ENCODE data around the gene PRR7. TPM values are rescaled to one million over a fixed set of nuclear protein-coding genes. Genes with fewer than 3 reads are reported as not detected.
A peak's percentile ranks its signal among the peaks of the same experiment; 100 is the strongest.
"Not testable (repeated sequence)": the region's sequence is repeated elsewhere in the genome, so short reads cannot be mapped to it uniquely, and the experiment has no call there.

Gene PRR7
- total RNA-seq, 1 donor from 2014 or later: 0.72 TPM

DNA sequence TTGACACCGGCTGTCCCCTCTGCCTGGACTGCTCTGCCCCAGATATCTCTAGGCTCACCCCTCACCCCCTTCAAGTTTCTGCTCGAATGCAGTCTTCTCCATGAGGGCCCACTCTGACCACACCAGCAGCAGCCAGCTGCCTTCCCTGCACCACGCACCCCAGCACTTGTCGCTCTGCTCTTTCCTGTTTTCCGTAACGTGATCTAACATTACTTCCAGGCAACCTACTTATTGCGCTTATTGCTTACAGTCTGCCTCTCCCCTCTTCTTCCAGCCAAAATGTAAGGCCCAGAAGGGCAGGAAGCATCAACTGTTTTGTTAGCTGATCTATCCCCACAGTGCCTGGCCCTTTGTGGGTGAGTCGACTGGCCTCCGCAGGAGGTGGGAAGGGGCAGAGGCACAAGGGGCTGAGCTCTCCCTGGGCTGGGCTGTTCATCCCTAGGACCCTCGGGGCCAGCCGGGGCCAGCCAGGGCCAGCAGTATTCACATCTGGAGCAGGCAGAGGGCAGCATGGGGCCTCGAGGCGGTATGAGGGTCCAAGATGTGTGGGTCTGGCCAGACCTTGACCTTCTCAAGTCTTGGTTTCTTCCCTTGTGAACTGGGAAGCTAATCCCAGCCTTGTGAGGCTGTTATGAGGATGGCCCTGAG lies 38.4 kb downstream of the PRR7 start:
- no peak for DNase-seq

DNA sequence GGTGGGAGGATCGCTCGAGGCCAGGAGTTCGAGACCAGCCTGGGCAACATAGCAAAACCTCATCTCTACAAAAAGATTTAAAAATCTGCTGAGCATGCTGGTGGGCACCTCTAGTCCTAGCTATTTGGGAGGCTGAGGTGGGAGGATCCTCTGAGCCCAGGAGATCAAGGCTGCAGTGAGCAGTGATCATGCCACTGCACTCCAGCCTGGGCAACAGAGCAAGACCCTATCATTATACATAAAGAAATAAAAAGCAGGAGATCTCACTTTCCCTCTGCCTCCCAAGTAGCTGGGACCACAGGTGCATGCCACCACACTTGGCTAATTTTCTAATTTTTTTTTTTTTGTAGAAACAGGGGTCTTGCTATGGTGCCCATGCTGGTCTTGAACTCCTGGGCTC lies 39.1 kb downstream of the PRR7 start:
- not testable (repeated sequence) for DNase-seq

DNA sequence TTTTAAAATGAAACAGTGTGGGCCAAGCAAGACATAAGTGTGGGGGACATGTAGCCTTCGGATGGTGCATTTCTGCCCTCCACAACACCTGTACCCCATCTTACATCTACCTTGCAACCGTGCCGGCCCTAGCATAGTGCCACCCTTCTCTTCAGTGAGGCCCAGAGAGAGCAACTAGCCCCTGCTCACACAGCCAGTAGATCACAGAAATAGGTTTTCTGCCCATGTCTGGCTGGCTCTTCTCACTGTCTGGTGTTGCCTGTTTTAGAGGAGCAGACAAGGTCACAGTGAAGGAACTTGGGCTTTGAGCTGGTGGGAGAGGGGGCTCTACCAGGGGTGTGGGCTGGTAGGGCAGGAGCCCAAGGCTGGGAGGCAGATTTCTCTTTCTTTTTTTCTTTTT lies 39.6 kb downstream of the PRR7 start:
- no peak for DNase-seq

DNA sequence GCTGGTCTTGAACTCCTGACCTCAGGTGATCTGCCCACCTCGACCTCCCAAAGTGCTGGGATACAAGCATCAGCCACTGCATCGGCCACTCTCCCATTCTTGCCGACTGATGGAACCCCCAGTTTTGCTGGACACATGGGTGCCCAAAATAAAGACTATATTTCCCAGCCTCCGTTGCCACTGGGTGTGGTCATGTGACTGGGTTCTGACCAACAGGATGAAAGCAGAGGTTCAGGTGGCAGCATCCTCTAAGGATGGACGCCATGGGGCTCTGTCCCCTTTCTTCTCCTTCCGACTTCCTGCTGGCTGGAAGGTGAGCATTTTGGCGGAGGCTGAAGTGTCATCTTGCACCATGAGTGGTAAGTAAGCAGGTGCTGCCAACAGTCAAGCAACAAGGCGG lies 40.5 kb downstream of the PRR7 start:
- no peak for DNase-seq

DNA sequence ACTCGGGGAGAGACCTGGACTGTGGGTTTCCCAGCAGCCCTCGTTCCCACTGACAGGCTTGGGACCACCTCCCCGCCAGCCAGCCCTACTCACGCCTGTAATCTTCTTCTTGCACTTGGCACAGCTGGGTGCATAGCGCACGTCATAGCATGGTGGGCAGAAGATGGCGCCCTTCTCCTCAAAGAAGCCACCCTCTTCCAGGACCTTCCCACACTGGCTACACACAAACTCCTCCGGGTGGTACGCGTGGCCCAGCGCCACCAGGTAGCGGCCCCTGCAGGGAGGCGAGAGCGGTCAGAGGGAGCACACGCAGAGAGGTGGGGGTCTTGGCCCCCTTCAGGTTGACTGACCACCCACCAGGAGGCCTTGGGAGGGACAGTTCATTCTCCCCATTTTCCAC lies 41.4 kb downstream of the PRR7 start:
- DNase-seq: no peak

DNA sequence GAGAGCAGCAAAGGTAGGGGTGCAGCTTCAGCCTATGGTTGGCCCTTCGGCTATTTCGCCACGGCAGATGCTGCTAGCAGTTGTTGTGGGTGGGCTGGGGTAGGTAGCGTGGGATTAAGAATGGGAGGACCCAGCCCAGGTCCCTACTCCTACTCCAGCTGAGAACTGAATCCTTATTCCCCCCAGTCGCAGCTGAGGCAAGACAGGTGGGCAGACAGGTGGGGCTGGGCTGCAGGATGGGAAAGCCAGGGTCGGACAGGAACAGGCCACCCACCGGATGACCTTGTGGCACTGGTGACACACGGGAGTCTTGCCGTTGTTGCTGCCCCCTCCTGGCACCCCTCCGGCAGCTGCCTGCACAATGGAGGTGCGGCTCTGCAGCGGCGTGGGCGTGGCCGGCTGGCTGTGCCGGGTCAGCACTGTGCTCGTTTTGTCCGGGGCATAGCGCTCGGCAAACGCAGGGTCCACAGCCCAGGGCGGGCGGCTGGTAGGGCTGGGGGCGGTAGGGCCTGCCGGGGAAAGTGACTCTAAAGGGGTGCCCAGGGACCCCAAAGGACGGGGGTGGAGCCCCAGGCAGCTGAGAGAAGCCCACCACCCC lies 42.6 kb downstream of the PRR7 start:
- no peak for DNase-seq

DNA sequence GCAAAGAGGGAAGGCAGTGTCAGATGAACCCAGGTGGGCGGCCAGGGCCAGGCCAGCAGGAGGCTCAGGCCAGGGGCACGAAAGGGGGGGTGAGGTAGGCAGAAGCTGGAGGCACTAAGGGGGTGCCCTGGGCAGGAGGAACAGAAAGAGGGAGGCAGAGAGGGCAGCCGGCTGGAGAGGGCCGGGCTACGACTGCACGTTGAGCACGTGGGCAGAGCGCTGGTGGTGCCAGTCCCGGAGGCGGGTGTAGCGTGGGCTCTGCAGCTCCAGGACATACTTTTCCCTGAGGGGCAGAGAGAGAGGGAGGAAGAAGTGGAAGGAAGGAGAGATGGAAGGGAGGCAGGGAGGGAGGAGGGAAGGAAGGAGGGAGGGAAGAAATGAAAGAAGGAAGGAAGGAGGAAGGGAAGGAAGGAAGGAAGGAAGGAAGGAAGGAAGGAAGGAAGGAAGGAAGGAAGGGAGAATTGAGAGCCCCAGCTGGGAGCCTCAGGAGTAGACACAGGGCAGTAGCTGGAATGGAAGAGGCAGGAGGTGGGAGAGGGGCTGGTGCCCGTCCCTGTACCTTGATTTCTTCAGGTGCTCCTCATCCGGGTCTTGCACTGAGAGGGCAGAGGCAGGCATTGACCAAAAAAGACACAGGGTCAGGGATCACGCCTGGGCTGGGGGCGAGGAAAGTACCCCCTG lies 43.8 kb downstream of the PRR7 start:
- DNase-seq: no peak

DNA sequence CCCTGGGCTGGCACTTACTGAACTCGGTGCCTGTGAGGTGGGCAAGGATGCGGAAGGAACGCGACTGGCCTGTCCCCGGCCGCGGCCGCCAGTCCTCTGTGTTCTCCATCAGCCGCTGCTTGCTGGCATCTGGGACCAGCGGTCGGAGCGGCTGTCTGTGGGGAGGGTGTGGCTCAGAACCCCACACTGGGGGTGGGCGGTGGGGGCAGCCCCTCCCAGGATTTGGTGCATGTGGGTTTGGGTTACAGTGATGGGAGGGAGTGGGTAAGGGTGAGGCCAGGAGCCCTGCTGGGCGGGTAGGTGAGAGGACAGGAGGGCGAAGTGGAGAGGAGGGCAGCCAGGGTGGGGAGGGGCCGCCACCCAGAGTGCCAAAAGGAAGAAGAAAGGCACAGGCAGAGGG lies 44.4 kb downstream of the PRR7 start:
- no peak for DNase-seq

DNA sequence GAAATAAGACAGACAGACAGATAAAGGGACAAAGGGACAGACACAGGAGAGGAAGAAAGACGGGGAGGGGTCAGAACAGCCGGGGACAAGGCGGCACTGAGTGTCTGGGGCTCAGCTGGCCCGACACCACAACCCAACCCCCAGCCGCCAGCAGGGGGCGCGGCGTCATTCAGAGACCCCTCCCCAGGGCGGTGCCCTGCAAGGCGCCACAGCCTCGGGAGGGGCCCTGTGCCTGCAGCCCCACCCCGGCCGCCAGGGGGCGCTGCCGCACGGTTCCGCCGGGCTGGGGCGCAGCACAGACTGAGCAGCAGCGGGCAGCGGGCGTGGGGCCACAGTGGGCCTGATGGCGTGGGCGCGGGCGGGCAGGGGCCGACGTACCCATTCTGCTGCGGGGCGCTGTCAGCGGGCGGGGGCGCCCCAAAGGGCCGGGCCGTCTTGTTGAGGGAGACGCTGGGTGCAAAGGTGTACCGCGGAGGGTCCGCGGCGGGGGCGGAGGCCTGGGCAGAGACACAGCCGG lies 44.9 kb downstream of the PRR7 start:
- peak; percentile 89 for DNase-seq

DNA sequence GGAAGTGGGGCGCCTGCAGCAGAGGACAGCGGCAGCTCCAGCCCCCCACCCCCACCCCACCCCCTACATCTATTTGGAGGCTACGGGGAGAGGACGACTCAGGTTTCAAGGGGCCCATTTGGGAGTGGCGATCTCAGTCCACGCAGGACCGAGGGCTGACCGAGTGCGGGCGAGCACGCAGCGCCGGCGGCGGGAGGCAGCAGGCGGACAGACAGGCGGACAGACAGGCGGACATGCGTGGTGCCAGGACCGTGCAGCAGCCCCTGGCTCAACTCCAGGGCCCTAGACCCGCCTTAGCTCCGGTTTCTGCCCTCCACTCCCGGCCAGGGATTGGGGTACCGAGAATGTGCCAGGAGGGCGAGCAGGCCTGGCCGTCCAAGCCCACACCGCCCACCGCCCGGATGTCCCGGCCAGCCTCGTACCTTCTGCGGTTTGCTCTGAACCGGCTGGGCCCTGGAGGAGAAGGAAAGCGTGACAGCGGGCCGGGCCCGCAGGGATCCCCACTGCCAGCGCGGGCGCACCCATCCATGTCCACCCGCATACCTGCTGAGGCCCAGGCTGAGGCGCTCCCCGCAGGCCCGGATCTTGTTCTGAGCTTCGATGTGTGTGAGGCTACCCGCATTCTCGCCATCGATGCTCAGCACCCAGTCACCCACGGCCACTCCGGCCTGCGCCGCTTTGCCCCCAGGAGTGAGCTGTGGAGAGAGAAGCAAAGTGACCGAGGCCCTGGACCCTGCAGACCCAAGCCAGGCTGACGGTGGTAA lies 45.6 kb downstream of the PRR7 start:
- DNase-seq: no peak

DNA sequence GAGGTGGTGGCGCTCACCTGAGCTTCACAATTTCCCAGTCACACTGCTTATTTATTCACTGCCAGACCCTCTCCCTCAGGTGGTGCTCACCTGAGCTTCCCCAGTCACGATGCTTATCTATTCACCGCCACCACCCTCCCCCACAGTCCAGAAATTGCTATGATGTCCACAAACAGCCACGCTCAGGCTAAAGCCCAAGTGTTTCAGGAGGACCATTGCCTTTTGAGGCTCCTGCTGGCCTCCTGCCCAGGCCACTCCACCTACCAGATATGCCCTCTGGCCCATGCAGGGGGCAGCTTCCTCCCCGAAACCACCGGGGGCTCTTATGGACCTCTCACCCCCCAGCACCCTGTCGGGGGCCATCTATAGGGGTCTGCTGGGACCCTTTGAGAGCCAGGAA lies 46.2 kb downstream of the PRR7 start:
- DNase-seq: no peak

DNA sequence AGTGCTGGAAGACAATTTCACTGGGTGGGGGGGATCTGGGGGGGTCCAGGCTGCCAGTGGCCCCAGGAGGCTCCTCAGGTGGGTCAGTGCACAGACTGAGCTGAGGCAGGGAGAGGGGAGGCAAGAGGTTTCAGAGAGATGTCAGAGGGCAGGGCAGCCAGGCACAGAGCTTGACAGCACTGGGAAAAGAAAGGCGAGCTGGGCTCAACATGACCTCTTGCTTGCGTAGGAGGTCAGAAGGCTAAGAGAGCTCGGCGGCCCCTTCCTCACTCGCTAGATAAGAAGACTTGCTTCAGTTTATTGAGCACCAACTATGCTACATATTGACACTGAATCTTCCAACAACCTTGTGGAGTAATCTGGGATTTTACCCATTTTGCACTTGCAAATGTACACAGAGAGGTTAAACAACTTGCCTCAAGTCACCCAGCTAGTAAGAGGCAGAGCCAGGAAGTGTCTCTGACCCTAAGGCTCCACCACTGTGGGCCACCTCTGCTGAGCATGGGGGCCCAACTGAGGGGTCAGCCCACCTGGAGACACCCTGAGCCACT lies 47.3 kb downstream of the PRR7 start:
- no peak for DNase-seq

DNA sequence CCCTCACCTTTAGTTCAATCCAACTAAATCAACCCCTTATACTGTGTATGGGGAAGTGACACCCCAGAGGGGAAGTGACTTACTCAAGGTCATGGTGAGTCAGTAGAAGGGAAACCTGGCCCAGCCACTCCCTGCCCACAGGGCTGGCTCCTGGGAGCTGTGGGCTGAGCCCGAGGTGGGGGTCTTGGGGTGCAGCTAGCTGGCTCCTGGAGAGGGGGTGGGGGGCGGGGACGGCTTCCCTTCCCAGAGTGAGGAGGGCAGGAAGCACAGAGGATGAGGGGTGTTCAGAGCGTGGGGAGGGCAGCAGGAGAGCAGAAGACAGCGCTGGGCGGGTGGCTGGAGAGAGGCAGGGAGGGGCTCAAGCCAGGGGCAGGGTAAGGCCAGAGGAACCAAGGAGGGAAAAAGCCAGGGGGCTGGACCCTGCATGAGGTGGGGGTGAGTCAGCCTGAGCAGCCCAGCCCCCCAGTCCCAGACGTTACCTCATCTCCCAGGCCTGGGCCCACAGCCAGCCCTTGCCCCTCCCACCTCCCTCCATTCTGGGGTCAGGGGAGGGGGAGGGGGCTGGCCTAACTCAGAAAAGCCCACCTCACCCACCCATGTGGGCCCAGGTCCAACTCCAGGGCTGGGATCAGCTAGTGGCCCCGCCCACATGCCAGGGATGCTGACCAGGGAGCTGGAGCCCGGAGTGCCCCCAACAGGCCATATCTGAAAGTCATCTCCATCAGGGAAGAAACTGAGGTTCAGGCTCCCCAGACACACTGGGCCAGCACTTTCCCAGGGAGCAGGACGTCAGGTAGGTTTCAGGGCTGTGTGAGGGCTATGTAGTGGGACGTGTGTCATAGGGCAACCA lies 48.0 kb downstream of the PRR7 start:
- peak; percentile 89 for DNase-seq

DNA sequence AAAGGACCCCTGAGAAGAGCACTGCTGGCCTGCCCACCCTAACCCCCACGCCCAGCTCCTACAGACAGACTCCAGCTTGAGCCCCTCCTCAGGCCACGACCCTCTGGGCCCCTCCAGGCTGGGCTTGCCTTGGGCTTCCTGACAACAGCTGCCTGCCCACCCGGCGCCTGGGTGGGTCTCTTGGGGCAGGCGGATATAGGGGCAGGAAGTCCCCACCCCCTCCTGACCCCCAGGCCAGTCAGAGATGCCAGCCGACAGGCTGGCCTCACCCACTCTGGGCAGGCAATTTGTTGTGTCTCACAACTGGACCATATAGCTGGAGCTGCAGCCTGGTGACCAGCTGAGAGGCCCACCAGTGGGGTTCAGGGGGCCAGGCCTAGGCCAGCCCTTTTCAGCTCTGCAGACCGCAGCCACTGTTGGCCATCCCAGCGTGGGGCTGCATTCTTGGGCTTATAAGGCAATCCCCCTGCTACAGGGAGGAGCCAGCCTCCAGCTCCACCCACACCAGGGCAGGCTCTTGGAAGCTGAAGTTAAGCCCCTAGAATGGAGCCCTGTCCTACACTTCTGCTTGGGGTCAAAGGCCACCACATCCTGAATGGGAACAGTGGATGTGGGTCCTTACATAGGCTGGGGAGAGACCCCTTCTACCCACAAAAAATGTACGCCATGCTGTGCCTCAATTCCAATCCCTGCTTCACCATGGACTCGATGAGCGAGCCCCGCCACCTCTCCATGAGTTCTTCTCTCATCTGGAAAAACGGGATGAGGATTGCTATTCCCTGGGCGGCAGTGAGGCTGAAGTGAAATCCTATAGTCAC lies 48.8 kb downstream of the PRR7 start:
- peak; percentile 87 for DNase-seq

DNA sequence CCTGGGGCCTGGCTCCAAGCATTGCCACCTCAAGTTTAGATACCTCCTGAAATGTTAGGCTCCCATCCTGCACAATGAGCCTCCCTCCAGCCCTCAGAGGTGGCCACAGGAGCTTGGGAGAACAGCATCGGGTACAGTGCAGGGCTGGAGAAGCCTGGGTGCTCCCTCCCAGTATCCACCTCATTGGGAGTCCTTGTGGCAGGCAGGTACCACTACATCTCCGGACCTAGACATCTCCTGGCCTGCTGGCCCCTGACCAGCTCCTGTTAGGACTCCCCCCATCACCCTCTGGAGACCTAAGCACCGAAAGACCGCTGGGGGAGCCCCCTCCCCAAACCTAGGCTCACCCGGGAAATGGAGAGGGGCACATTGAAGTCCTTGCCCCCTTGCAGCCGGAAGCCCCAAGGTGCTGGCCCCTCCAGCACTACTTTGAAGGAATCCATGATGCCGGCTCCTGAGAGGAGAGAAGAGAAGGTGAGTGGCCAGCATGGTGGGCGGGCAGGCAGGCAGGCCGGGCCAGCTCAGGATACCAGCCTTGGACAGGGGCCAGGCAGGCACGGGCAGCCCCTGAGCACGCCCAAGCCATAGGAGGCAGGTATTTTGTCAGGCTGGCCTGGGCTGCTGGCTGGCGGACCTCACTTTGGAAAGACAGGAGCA lies 49.6 kb downstream of the PRR7 start:
- DNase-seq: no peak

DNA sequence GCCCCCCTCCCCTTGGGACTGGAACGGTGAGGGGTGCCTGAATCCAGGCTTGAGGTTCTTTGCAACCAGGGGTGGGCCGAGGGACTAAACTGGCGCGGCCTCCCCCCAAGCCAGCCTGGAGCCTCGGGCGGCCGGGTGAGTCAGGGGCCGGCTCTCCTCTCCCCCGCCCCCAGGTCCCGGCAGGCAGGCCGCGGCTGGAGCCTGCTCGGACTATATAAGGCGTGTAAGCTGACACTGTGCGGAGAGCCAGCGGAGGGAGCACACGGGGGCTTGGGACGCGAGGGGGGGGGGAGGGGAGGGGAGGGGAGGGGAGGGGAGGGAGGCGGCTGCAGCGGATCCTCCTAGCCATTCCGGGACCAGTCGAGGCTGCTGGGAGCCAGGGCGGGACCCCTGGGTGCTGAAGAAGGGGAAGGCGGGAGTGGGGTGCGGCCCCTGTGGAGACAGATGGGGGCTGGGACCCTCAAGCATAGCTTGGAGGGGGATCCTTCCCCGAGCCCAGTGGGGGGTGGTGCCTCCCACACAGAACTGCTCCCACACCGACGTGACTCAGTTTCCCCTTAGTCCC lies 50.2 kb downstream of the PRR7 start:
- DNase-seq: peak; percentile 96

DNA sequence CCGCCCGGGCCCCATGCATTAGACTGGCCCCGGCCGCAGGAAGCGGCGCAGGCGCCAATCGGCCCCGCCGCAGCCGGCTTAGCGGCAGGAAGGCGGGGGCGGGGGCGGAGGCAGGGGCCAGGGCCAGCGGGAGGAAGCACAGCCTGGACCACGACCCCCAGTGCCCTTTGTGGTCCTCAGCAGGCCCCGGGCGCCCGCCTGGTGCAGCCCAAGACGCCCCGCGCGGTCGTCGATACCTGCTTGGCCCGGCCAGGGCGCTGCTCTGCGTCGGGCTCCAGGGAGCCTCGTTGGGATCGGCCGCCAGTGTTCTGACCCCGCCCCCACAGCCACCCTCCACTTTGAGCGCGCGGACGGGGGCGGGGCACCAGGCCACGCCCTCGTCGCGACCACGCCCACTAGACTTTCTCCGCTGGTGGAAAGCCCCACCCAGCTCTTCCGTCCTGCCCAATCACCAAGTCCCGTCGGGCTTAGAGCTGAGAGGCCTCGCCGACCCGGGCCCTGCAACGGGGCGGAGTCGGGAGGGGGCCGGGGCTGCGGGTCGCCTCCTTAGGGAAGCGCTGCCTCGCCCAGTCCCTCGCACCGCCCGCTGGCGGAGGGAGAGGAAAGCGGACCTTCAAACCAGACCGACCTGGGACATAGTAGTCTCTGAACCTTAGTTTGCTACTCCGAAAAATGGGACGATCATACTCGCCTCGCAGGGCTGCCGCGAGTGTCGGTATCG lies 50.8 kb downstream of the PRR7 start, which contains the start of gene PDLIM7:
Gene PDLIM7 (minus strand): TSS at position 313 of the 721 bp plus-strand sequence. CDS start 1,092 bp downstream, outside the sequence.
- peak; percentile 98 for DNase-seq

DNA sequence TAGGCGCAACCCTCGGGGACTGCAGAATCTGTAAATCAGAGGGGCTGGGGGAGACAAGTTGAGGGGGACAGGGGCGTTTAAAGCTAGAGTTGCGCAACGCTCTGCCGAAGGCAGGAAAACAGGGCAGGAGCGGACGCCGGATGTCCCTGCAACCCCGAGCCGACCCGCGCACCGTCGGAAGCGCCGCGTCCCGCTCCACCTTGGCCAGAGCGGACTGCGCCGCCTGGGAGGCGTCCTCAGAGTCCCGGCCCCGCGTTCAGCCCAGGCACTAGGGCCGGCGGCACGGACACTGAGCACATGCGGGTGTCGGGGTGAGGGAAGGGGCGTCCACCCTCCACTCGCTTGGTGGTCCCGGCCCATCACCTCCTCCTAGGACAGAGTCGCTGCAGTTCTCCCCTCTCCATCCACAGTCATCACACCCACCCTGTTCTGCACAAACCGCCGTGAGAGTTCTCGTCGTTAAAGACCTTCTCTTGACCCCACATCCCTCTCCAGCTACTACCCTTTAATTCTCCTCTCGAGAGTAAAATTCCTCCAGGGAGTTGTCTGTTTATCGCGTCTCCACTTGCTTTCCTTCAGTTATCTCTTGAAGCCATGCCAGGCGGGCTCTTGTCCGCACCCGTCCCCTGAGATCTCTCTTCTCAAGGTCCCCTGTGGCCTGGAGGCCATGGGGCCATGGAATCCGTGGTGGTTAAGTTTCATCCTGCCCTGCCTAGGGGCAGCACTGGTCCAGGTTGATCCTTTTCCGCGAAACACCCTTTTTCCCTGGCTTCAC lies 51.6 kb downstream of the PRR7 start:
- no peak for DNase-seq

Data from tongue (tissue), 2 donors.